MM.1S (cell line): Measurements from ENCODE around the gene GPATCH8.

Experiments
- DNase-seq: peaks from one replicate; pipeline ENCODE4 v3.0.0-alpha.2; 2015
- H2AFZ ChIP-seq: fragments of 300-600 bp; sonication (generic); 2 replicates; pipeline ENCODE4 v1.6.0; 2016; ENCODE audit warnings: antibody characterized with exemption, low read length
- H3F3A ChIP-seq: fragments of 300-600 bp; sonication (generic); 2 replicates; pipeline ENCODE4 v1.6.1; 2016; ENCODE audit warnings: mild to moderate bottlenecking, antibody characterized with exemption, low read length, moderate library complexity, mixed read lengths; ENCODE audit not compliant: insufficient read depth
- H3K27ac ChIP-seq: fragments of 300-600 bp; sonication (generic); 2 replicates; pipeline ENCODE4 v1.5.1; 2016; ENCODE audit warnings: mild to moderate bottlenecking, low read length
- H3K27me3 ChIP-seq: fragments of 300-600 bp; sonication (generic); replicated peaks from 2 replicates; pipeline ENCODE4 v1.6.0; 2016; ENCODE audit warnings: low read length; ENCODE audit not compliant: insufficient read depth
- H3K36me3 ChIP-seq: fragments of 300-600 bp; sonication (generic); replicated peaks from 2 replicates; pipeline ENCODE4 v1.6.1; 2016; ENCODE audit warnings: mild to moderate bottlenecking, low read length, mixed read lengths; ENCODE audit not compliant: insufficient read depth
- H3K4me1 ChIP-seq: fragments of 300-600 bp; sonication (generic); 2 replicates; pipeline ENCODE4 v1.6.1; 2016; ENCODE audit warnings: low read length, mixed read lengths
- H3K4me2 ChIP-seq: fragments of 300-600 bp; sonication (generic); 2 replicates; pipeline ENCODE4 v1.6.0; 2016; ENCODE audit warnings: low read depth, low read length
- H3K4me3 ChIP-seq: fragments of 300-600 bp; sonication (generic); 2 replicates; pipeline ENCODE4 v1.5.1; 2016; ENCODE audit warnings: low read length, mixed read lengths
- H3K79me2 ChIP-seq: fragments of 300-600 bp; sonication (generic); 2 replicates; pipeline ENCODE4 v1.6.1; 2016; ENCODE audit warnings: mixed run types, low read length, mixed read lengths
- H3K9ac ChIP-seq: fragments of 300-600 bp; sonication (generic); 2 replicates; pipeline ENCODE4 v1.6.1; 2016; ENCODE audit warnings: low read length, mixed read lengths
- H3K9me2 ChIP-seq: fragments of 300-600 bp; sonication (generic); replicated peaks from 2 replicates; pipeline ENCODE4 v1.6.1; 2016; ENCODE audit warnings: mild to moderate bottlenecking, low read length, mixed read lengths; ENCODE audit not compliant: insufficient read depth
- H3K9me3 ChIP-seq: fragments of 300-600 bp; sonication (generic); replicated peaks from 2 replicates; pipeline ENCODE4 v1.6.1; 2016; ENCODE audit warnings: mild to moderate bottlenecking, low read length, mixed read lengths; ENCODE audit not compliant: insufficient read depth
- H4K20me1 ChIP-seq: fragments of 300-600 bp; sonication (generic); 2 replicates; pipeline ENCODE4 v1.6.1; 2016; ENCODE audit warnings: mild to moderate bottlenecking, low read length, moderate library complexity, mixed read lengths; ENCODE audit not compliant: insufficient read depth
- EZH2 ChIP-seq: fragments of 300-600 bp; sonication (generic); optimal IDR thresholded peaks from 2 replicates; pipeline ENCODE3; 2017; ENCODE audit warnings: low read depth, mild to moderate bottlenecking, antibody characterized with exemption, low read length, mixed read lengths
- EZH2phosphoT487 ChIP-seq: fragments of 300-600 bp; sonication (generic); IDR thresholded peaks from 2 replicates; pipeline ENCODE4 v1.6.1; 2018; ENCODE audit warnings: antibody characterized with exemption, low read length
- TF ChIP-seq, protein P1 (sequence below): fragments of 300-600 bp; sonication (generic); IDR thresholded peaks from 2 replicates; pipeline ENCODE4 v1.5.1; 2016; ENCODE audit warnings: antibody characterized with exemption, low read length, mixed read lengths

The GPATCH8 gene

DNA sequence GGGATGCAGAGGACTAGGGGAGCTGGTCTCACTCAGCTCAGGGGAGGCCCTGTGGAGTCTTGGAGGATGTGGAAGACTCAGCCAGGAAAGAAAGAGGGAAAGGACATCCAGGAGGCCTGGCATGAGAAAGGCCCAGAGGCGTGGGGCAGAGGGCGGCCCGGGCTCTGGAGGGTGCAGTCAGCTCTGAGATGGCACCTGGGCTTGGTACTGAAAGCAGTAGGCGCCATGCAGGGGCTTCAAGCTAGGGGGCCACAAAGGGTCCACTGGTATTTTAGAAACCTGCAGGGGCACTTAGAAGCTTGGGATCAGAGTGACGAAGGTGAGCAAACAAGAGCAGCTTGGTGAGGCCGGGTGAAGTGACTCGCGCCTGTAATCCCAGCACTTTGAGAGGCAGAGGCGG is 145.1 kb downstream of the GPATCH8 start:
- Histone ChIP-seq H3K4me1 (peaks cover 11% of the 10 kb centered on the region), H3K36me3 (no peaks in the 10 kb centered on the region), H3K27me3 (no peaks in the 10 kb centered on the region; the same call in 1 of the 2 replicates), H3K27ac (no peak overlapping the region), H3F3A (peaks cover 6% of the 10 kb centered on the region), H3K4me2 (no peak overlapping the region), H3K9ac (no peak overlapping the region), H3K9me2 (no peaks in the 10 kb centered on the region), H4K20me1 (no peaks in the 10 kb centered on the region), H3K4me3 (no peak overlapping the region), H3K79me2 (no peaks in the 10 kb centered on the region), H2AFZ (no peak overlapping the region), H3K9me3 (no peaks in the 10 kb centered on the region)
- TF ChIP-seq EZH2phosphoT487 = no peak
- TF ChIP-seq, protein P1, sequence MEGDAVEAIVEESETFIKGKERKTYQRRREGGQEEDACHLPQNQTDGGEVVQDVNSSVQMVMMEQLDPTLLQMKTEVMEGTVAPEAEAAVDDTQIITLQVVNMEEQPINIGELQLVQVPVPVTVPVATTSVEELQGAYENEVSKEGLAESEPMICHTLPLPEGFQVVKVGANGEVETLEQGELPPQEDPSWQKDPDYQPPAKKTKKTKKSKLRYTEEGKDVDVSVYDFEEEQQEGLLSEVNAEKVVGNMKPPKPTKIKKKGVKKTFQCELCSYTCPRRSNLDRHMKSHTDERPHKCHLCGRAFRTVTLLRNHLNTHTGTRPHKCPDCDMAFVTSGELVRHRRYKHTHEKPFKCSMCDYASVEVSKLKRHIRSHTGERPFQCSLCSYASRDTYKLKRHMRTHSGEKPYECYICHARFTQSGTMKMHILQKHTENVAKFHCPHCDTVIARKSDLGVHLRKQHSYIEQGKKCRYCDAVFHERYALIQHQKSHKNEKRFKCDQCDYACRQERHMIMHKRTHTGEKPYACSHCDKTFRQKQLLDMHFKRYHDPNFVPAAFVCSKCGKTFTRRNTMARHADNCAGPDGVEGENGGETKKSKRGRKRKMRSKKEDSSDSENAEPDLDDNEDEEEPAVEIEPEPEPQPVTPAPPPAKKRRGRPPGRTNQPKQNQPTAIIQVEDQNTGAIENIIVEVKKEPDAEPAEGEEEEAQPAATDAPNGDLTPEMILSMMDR = no peak
- TF ChIP-seq EZH2 = no peak
- no peak for DNase-seq

DNA sequence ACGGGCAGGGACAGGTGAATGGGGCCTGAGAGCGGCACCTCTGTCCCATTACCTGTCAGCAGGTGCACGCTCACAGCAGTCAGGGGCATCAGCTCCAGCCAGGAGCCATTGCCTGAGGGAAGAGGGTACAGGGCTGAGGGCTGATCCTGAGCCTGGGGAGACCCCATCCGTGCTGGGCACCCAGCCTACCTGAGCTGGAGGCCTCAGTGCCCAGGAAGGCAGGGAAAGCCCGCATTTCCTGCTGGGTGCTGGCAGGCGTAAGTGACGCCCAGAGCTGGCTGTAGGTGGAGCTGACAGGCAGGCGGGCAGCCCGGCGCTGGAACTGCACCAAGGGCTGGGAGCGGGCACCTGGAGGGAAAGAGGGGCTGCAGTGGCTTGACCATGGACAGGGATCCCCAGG is 147.0 kb downstream of the GPATCH8 start:
- Histone ChIP-seq H4K20me1 (no peaks in the 10 kb centered on the region), H3K79me2 (no peaks in the 10 kb centered on the region), H3K4me1 (peaks cover 11% of the 10 kb centered on the region), H3K27ac (no peak overlapping the region), H2AFZ (no peak overlapping the region), H3K4me2 (no peak overlapping the region), H3K9me2 (no peaks in the 10 kb centered on the region), H3K9ac (no peak overlapping the region), H3F3A (peaks cover 6% of the 10 kb centered on the region), H3K27me3 (no peaks in the 10 kb centered on the region), H3K4me3 (no peak overlapping the region), H3K9me3 (no peaks in the 10 kb centered on the region), H3K36me3 (no peaks in the 10 kb centered on the region)
- TF ChIP-seq, protein P1 = no peak
- TF ChIP-seq EZH2 (no peak), EZH2phosphoT487 (no peak)
- no peak for DNase-seq

DNA sequence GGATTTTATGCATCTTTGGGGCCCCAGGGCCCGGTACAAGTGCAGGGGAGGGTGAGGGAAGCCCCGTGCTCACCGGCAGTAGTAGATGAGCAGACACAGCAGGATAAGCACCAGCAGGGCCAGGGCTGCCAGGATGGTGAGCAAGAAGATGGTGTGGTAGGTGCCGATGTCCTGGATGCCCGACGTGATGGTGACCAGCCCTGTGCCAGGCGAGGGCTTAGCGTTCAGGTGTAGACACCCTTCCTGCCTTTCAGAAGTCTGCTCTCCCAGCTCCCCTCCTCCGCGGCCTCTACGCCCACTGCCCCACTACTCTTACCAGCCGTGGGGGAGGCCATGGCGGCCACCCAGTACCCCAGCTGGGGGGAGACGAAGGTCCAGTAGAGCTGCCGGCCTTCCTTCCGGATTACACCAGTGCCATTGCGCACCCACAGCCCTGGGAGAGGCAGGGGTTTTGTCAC is 147.5 kb downstream of the GPATCH8 start:
- H3F3A ChIP-seq = peaks cover 6% of the 10 kb centered on the region
- H3K4me2 ChIP-seq = no peak overlapping the region
- H3K4me1 ChIP-seq = peaks cover 11% of the 10 kb centered on the region
- no peak for DNase-seq
- H3K9ac ChIP-seq = no peak overlapping the region
- no peak for TF ChIP-seq EZH2
- no peak for TF ChIP-seq EZH2phosphoT487
- TF ChIP-seq, protein P1 = no peak
- no peaks in the 10 kb centered on the region for H3K27me3 ChIP-seq
- H3K4me3 ChIP-seq = no peak overlapping the region
- no peaks in the 10 kb centered on the region for H3K79me2 ChIP-seq
- H3K36me3 ChIP-seq = no peaks in the 10 kb centered on the region
- no peaks in the 10 kb centered on the region for H3K9me2 ChIP-seq
- no peaks in the 10 kb centered on the region for H3K9me3 ChIP-seq
- no peaks in the 10 kb centered on the region for H4K20me1 ChIP-seq
- H2AFZ ChIP-seq = no peak overlapping the region
- no peak overlapping the region for H3K27ac ChIP-seq
